IPS-18c (cell line): ENCODE results near the gene CDCA4.
A peak's percentile ranks its signal among the peaks of the same experiment; 100 is the strongest.
"Not testable (repeated sequence)": the region's sequence is repeated elsewhere in the genome, so short reads cannot be mapped to it uniquely, and the experiment has no call there.

Experiments used
- H3K4me3 ChIP-seq: 2 replicates; pipeline ENCODE4 v1.7.0; 2013; ENCODE audit warnings: low read depth, mild to moderate bottlenecking, low read length, moderate library complexity; ENCODE audit not compliant: insufficient read depth
- H3K9me3 ChIP-seq: one replicate; pipeline ENCODE4 v1.6.1; 2013; ENCODE audit warnings: mild to moderate bottlenecking, low read length, moderate library complexity; ENCODE audit not compliant: control insufficient read depth, insufficient read depth

The CDCA4 gene

DNA sequence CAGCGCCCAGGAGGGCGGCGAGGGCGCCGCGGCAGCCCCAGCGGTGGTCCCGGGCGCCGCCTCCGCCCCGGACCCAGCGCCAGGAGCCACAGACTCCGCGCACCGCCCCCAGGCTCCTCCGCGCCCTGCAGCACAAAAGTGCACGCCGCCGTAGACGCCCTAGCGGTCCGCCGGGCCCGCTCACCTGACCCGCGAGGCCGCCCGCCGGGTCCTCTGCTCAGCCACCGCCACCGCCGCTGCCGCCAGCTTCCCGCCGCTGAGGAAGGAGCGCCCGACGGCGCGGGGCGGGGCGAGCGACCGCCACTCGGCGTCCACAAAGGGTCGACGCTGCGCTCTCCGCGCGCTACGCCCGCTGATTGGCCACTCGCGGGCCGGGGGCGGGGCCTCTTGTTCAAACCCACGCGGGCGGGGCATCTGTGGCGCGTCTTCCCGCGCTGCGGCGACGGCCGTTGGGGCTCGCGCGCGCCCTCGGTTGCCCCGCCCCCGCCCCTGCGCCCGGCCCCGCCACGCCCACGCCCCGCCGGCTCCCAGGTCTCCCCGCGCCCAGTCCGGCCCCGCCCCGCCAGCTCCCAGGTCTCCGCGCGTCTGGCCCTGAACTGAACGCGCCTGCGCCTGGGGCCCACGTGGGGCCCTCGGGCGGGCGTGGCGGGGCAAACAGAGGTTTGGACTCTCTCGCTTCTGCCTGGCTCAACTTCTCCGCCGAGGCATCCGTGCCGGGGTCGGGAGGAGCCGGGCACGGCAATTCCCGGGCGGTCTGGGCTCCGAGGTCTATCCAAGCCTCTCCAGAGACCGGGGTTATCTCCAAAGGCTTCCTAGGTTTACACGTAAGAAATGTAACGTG, at the start of gene CDCA4:
Gene CDCA4 (minus strand): TSS at position 269 of the 841 bp plus-strand sequence. CDS start 9,154 bp downstream, outside the sequence.
- Histone ChIP-seq H3K4me3 (peak within 1 kb of the TSS; percentile 93), H3K9me3 (no peaks in the 10 kb centered on the region)

DNA sequence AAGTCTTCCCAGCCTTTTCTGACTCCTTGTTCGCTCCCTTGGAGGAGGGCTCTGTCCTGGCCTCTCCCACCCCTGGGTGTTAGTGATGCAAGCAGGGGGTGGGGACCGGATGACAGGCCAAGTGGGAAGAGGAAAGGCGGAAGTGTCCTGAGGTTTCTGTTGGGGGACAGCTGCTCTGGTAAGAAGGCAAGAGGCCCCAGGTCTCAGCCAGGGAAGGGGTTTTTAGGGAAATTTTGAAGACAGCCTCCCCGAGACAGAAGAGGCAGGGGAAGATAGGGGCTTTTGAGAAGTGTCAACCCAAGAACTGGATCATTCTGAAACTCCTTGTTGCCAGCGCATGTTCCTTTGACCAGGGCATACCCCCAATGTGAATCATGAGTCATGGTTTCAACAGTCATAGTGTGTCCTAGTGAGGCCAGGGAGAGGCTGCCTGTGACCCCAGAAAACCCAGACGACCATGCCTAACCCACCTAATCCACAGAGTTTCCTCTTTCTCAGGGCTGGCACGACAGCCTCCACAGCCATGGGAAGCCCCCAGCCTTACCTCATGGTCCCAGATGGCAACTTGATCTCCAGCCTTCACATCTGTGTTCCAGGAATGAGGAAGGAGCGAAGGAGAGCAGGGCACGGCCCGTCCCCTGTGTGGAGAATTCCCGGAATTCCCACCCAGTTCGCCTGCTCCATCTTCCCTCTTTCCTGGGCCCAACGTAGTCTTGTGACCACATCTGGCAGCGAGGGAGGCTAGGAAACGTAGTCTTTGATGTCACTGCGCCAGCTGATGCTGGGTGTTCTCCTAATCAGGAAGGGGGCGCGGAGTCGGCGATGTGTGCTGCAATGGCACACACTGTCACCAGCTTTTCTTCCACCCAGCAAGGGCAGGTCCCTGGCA, 49.2 kb upstream of the CDCA4 start:
- H3K9me3 ChIP-seq: no peaks in the 10 kb centered on the region
- H3K4me3 ChIP-seq: no peak overlapping the region

DNA sequence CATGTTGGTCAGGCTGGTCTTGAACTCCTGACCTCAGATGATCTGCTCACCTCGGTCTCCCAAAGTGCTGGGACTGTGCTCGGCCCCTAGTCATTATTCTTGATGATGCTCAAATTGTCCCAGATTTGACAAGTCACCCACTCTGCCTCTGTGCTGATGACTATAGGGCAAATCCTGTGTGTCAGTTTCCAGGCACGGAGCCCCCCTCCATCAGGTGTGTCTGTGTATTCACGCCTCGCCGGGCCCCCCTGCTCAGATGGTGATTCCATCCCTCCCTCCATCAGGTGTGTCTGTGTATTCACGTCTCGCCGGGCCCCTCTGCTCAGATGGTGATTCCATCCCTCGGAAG, 48.6 kb upstream of the CDCA4 start:
- Histone ChIP-seq H3K9me3 (no peaks in the 10 kb centered on the region), H3K4me3 (no peak overlapping the region)

DNA sequence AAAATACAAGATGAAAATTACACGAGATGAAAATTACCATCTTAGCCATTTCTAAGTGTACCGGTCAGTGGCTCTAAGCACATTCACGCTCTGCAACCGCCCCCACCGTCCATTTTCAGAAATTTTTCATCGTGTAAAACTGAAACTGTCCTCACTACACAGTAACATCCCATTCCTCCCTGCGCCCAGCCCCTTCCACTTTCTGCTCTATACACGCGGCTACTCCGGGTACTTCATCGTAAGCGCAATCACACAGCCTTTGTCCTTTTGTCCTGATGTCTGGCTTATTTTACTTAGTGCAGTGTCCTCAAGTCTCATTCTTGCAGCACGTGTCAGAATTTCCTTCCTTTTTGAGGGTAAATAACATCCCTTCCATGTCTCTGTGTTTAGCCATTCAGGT, 47.9 kb upstream of the CDCA4 start:
- Histone ChIP-seq H3K4me3 (no peak overlapping the region), H3K9me3 (no peaks in the 10 kb centered on the region)

DNA sequence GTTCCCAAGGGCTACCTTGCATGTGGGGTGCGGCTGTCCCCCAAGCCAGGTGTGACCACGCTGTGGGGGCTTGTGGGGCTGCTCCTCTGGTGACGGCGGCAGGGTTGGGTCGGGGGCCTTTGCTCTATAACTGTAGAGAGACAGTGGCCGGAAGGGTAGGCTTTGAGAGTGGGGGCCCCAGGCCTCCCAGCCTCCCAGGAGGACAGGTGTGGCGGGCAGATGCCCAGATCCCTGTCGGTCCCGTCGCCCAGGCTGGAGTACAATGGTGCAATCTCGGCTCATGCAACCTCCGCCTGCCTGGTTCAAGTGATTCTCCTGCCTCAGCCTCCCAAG, 47.1 kb upstream of the CDCA4 start:
- Histone ChIP-seq H3K4me3 (no peak overlapping the region), H3K9me3 (no peaks in the 10 kb centered on the region)

DNA sequence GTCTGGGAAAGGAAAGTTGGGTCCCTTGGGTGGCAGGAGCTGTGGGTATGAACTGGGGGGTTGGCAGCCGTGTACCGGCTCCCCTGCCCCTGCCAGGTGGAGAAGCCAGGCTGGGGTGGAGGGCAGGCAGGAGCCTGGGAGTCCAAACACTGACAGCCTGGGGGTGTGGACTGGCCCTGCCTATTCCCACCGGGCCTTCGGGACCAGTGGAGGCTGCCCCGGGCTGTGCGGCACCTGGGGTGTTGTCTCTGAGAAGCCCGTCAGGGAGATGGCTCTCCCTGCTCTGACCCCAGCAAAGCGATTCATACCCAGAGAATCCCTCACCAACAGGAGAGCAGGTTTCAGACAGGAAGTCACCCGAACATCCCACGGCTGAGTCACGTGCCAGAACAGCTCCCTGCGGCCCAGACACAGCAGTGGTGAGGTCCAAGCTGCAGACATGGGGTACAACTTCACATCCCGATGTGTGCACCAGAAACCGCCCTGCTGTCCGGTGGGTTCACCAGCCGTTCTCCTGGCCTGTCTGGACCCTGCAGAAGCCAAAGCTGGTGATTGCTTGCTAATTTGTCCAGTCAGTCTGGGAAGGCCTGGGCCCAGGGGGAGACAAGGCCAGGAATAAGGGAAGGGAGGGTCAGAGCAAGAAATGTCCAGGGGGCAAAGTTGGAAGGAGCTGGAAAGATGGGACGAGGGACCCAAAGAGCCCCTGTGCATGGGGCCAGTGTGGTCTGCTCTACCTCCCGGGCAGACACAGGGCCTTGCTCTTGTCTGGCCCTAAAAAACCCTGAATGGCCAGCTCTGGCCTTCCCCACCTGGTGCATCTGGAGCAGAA, 46.5 kb upstream of the CDCA4 start:
- H3K4me3 ChIP-seq: no peak overlapping the region

DNA sequence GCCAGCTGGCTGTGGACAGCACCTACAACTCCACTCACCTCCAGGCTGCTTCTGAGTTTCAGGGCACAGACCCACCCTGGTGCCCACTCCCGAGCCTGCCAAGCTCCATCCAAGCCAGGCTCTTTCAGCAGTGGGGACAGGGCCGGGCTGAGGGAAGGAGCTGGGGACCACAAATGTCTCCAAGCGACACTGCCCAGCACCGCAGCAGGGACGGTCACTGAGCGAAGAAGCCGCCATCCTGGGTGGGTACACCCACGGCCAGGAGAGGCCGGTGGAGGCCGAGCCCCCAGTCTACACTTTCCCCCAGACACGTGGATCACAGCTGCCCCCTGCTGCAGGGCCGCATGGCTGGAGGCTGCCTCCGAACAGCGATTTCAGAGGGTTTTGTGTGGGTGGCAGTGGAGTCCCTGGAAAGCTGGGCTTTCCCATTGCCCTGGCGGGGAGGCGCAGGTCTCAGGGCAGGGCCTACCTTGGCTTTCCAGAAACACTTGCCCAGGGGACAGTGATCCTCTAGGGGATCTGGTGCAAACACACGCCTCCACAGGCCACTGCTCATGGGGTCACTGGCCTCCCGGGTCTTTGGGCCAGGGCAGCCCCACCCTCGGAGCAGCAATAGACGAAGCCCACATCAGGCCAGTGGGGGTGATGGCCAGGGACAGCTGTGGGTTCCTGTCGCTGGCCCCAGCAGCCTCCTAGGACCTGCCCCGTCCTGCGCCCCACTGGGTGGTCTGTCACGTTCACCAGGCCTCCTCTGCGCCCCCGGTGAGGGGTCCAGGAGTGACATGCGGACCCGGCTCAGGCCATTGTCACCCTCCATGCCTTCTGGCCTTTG, 45.6 kb upstream of the CDCA4 start:
- no peaks in the 10 kb centered on the region for H3K9me3 ChIP-seq
- H3K4me3 ChIP-seq: no peak overlapping the region

More for the DNA sequence above, 46.5 kb upstream of the CDCA4 start:
- no peaks in the 10 kb centered on the region for H3K9me3 ChIP-seq

DNA sequence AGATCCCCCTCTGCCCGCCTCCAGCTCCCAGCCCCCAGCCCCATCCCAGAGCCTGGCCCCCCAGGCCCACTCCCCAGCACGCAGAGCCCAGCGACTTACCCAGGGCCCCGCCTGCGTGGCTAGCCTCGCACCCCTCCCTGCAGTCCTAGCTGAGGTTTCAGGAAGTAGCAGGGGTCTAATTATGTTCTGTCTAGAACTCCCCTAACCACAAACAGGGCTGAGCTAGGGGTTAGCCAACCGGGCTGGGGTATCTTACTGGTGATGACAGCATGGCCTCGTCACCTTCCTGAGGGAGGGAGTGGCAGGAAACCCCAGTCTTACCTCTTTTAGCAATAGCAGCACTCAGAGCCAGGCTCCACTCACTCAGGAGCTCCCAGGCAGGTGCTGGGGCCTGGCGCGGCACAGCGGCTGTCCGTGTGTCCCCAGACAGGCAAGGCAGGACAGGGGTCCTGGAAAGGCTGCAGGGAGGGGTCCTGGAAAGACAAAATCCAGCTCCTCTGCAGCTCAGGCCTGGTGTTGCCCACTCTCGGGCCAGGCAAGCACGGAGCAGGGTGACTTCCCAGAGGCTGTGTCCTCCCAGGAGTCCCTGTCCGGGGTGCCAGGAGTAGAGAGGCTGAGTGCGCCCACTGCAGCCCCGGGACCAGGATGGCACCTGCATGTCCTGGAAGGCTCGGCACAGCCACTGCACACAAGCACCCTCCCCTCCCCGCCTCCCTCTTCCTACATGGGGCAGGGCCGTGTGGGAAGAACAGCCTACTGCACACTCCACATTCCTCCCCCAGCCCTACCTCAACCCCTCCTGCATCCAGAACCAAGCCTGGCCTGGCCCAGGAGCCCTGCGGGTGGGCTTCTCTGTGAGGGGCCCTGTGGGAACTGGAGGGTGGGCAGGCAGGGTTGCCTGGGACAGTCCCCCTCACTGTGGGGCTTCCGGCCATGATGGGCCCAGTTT, 44.7 kb upstream of the CDCA4 start, which contains the start of gene GPR132:
Gene GPR132 (minus strand): TSS at position 151 of the 949 bp plus-strand sequence. CDS start 10,010 bp downstream, outside the sequence.
- H3K4me3 ChIP-seq: no peak within 1 kb of the TSS
- no peaks in the 10 kb centered on the region for H3K9me3 ChIP-seq

DNA sequence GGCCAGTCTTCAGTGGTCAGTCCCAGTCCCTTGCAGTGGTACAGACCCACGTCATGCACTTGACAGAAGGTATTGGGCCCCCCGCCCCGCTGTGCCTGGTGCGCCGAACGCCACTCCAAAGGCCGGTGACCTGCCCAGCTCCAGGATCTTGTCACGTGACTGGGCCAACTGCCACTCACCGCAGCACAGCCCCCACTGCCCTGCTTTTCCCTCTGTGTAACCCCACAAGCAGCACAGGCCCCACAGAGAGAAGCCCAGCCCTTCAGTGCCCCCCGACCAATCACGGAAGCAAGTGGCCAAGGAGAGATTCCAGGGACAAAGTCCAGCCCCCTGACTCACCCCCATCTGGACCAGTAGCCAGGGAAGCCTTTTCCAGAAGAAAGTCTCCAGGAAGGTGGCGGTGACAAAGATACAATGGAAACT, 43.8 kb upstream of the CDCA4 start:
- Histone ChIP-seq H3K4me3 (no peak overlapping the region), H3K9me3 (no peaks in the 10 kb centered on the region)

DNA sequence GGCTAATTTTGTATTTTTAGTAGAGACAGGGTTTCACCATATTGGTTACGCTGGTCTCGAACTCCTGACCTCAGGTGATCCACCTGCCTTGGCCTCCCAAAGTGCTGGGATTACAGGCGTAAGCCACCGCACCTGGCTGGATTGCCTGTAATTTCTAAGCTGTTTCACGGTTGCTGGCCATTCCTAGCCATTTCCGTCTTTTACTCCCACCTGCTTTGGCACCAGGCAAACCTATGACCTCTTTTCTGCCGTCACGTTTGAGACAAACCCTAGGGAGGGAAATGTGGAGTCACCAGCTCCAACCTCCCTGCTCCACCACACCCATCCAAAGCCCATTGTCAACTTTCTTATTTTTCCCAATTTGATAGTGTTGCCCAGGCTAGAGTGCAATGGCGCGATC, 43.1 kb upstream of the CDCA4 start:
- Histone ChIP-seq H3K9me3 (no peaks in the 10 kb centered on the region), H3K4me3 (no peak overlapping the region)

DNA sequence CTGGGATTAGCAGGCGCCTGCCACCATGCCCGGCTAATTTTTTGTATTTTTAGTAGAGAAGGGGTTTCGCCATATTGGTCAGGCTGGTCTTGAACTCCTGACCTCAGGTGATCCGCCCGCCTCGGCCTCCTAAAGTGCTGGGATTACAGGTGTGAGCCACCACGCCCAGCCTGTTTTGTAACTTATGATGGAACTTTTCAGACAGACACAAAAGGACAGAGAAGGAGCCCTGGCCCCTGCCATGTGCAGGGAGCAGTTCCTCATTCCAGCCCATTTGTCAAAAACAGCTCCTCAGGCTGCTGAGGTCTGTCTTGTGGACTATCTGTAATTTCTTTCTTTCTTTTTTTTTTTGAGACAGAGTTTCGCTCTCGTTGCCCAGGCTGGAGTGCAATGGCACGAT, 42.6 kb upstream of the CDCA4 start:
- H3K4me3 ChIP-seq, H3K9me3 ChIP-seq: not testable (repeated sequence)

DNA sequence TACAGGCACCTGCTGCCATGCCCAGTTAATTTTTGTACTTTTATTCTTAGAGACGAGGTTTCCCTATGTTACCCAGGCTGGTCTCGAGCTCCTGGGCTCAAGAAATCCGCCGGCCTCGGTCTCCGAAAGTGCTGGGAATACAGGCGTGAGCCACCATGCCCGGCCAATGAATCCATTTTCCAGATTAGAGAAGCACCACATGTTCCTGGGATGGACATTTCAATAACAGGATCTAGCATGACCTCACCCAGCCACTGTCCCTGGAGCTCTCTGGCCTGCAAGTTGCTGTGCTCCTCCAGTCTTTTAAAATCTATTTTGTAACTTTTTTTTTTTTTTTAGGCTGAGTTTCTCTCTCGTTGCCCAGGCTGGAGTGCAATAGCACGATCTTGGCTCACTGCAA, 42.2 kb upstream of the CDCA4 start:
- Histone ChIP-seq H3K9me3 (no peaks in the 10 kb centered on the region), H3K4me3 (no peak overlapping the region)

DNA sequence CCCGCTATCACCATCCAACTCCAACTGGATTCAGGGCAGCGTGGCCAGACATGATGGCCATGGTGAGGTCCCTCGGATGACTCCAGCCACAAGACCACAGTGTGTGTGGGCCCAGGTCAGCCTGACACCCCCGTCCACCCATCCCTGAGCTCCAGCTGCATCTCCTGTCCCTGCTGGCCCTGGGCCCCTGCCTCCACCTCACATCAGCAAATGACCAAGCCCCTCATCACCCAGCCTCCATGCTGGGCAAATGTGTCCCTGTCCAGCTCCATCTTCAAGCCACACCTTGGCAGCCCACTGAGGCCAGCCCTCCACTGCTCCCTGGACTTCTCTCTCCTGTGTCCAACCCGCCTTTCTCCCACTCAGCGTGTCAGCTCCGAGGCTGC, 41.2 kb upstream of the CDCA4 start:
- Histone ChIP-seq H3K4me3 (no peak overlapping the region), H3K9me3 (no peaks in the 10 kb centered on the region)

DNA sequence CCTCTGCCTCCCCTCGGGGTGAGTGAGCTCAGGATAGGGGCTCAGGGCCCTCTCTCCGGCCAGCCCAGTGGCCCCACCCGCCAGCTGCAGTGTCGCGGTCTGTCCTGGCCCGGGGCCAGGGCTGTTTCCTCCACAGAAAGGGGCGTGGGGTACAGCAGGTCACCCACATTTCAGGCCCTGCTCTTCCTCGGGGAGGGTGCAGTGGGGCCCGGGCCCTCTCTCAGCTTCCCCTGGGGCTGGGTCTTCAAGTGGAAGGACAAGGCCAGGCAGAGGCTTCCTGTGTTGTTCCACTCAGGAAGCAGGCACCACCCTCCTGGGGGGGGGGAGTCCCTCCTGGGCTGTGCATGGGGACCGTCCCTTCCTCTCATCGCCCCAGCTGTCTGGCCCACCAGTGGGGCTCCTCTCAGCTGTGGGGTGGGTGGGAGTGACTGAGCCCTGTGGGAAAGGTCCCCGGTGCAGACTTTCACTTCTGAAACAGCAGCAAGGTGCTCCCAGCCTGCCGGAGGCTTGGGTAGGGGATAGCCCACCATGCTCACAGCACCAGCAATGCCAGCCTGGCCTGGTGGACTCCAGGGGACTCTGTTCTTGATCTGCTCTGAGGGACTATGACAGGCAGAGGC, 40.7 kb upstream of the CDCA4 start:
- Histone ChIP-seq H3K9me3 (no peaks in the 10 kb centered on the region), H3K4me3 (no peak overlapping the region)

DNA sequence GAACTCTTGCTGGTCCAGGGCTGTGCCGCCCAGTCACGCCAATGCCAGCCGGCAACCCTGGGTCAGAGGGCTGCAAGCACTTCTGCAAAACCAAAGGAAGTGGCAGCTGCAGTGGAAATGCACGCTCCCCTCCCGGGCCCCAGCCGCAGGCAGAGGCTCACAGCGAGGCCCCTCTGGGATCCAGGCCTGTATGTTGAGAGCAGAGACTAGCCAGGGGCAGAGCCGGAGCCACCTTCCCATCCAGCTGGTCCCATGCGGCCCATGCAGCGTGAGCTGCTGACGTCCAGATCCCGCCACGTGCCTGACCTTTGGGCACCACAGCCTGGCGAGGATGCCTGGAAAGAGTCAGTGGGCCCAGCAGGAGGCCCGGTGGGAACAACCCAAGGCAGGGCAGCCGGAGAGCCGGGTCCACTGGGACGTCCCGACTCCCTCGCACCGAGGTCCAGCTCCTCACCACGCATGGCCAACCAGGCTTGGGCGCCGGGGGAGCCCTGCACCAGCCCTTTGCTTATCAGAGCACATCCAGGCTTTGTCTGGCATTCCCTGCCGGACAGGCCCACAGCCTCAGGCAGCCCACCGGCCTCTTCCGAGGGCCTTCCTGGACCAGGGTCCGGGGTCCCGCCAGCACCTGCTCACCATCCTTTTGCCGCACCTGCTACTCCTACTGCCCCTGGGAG, 40.0 kb upstream of the CDCA4 start:
- H3K4me3 ChIP-seq: no peak overlapping the region
- H3K9me3 ChIP-seq: no peaks in the 10 kb centered on the region
